Activated T-helper 9 cell treated with anti-CD3 and anti-CD28 coated beads, Interleukin-2, amount 50 U/mL, for 16 hours (primary cell): ENCODE measurements around the gene NECAP2.
"Not testable (repeated sequence)": the region's sequence is repeated elsewhere in the genome, so short reads cannot be mapped to it uniquely, and the experiment has no call there.

Experiments
- DNase-seq: peaks from one replicate; pipeline ENCODE4 v3.0.0-alpha.2; 2020; ENCODE audit warnings: low read depth

The NECAP2 gene

GRCh38 chr1:16461681-16462080, 21.2 kb downstream of the NECAP2 start:
- no peak for DNase-seq

- no peak for DNase-seq
Observed at GRCh38 chr1:16462773-16463330, 22.3 kb downstream of the NECAP2 start.

- no peak for DNase-seq
Observed at GRCh38 chr1:16464917-16465625, 24.5 kb downstream of the NECAP2 start.

- DNase-seq, result no peak
Observed at GRCh38 chr1:16468558-16468957, 28.0 kb downstream of the NECAP2 start.

GRCh38 chr1:16474166-16474800, 33.8 kb downstream of the NECAP2 start:
- DNase-seq, result no peak

GRCh38 chr1:16474891-16475290, 34.4 kb downstream of the NECAP2 start:
- DNase-seq, result not testable (repeated sequence)

- not testable (repeated sequence) for DNase-seq
Observed at GRCh38 chr1:16475771-16476770, 35.5 kb downstream of the NECAP2 start.

- DNase-seq, result no peak
Observed at GRCh38 chr1:16478091-16478490, 37.6 kb downstream of the NECAP2 start.

GRCh38 chr1:16483146-16483545, 42.6 kb downstream of the NECAP2 start:
- DNase-seq, result not testable (repeated sequence)

GRCh38 chr1:16483639-16484500, 43.3 kb downstream of the NECAP2 start:
- DNase-seq, result not testable (repeated sequence)

- no peak for DNase-seq
Observed at GRCh38 chr1:16484501-16484835, 43.9 kb downstream of the NECAP2 start.

- no peak for DNase-seq
Observed at GRCh38 chr1:16484931-16485330, 44.4 kb downstream of the NECAP2 start.

- not testable (repeated sequence) for DNase-seq
Observed at GRCh38 chr1:16486316-16486715, 45.8 kb downstream of the NECAP2 start.

- DNase-seq, result not testable (repeated sequence)
Observed at GRCh38 chr1:16487011-16487410, 46.5 kb downstream of the NECAP2 start.

GRCh38 chr1:16489195-16489880, 48.8 kb downstream of the NECAP2 start:
- DNase-seq, result not testable (repeated sequence)

- DNase-seq, result no peak
Observed at GRCh38 chr1:16491056-16491675, 50.6 kb downstream of the NECAP2 start.

GRCh38 chr1:16492937-16493336, 52.4 kb downstream of the NECAP2 start:
- not testable (repeated sequence) for DNase-seq

- DNase-seq, result not testable (repeated sequence)
Observed at GRCh38 chr1:16493731-16494130, 53.2 kb downstream of the NECAP2 start.

- not testable (repeated sequence) for DNase-seq
Observed at GRCh38 chr1:16497474-16497904, 57.0 kb downstream of the NECAP2 start.

GRCh38 chr1:16498047-16498446, 57.5 kb downstream of the NECAP2 start:
- not testable (repeated sequence) for DNase-seq
